Measurements from ENCODE around the gene SH3GL1. TPM values are rescaled to one million over a fixed set of nuclear protein-coding genes. Genes with fewer than 3 reads are reported as not detected.
A peak's percentile ranks its signal among the peaks of the same experiment; 100 is the strongest.

The SH3GL1 gene
- total RNA-seq, 2 donors from 2014 or later, result 35.4 to 54.7 TPM

DNA sequence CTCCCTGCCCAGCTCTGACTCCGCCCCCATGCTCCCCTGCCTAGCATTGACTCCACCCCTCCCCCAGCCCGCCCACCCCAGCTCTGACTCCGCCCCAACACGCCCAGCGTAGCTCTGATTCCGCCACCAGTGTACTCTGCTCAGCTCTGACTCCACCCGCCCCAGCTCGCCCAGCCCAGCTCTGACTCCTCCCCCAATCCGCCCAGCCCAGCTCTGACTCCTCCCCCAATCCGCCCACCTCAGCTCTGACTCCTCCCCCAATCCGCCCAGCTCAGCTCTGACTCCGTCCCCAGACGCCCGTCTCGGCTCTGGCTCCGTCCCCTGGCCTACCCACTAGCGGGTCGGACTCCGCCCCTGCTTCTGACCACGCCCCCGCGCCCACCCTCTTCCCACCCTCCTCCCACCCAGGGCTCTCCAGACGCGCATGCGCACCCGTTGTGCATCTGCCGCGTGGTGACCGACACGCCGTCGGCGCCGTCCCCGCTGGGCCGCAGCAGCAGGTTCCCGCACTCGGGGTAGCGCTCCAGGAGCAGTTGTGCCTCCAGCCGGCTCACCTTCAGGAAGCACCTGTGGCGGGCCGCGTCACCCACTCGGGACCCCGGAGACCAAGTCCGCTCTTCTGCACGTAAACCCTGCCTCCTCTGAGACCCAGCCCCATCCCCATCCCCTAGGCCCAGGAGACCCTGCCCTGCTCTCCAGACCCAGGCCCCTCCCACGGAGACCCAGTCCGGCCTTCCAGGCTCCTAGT is 71.9 kb downstream of the SH3GL1 start:
- peak; percentile 36 for DNase-seq (ENCODE audit: low spot score)
- intact Hi-C loops (cut with DNase I), result no loop called here
- Histone ChIP-seq H3K36me3 (no peaks in the 10 kb centered on the region), H3K4me1 (replicated peaks) (no peaks in the 10 kb centered on the region), H3K27ac (no peak overlapping the region), H3K27me3 (replicated peaks; ENCODE audit: insufficient read depth) (no peaks in the 10 kb centered on the region), H3K4me3 (peak overlapping the region; percentile 12 to 24), H3K9me3 (no peaks in the 10 kb centered on the region)
- TF ChIP-seq, protein P1, sequence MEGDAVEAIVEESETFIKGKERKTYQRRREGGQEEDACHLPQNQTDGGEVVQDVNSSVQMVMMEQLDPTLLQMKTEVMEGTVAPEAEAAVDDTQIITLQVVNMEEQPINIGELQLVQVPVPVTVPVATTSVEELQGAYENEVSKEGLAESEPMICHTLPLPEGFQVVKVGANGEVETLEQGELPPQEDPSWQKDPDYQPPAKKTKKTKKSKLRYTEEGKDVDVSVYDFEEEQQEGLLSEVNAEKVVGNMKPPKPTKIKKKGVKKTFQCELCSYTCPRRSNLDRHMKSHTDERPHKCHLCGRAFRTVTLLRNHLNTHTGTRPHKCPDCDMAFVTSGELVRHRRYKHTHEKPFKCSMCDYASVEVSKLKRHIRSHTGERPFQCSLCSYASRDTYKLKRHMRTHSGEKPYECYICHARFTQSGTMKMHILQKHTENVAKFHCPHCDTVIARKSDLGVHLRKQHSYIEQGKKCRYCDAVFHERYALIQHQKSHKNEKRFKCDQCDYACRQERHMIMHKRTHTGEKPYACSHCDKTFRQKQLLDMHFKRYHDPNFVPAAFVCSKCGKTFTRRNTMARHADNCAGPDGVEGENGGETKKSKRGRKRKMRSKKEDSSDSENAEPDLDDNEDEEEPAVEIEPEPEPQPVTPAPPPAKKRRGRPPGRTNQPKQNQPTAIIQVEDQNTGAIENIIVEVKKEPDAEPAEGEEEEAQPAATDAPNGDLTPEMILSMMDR (IDR thresholded peaks at IDR 0.05), result no peak
- TF ChIP-seq POLR2A (IDR thresholded peaks at IDR 0.05), result no peak
- TF ChIP-seq POLR2AphosphoS5 (IDR thresholded peaks at IDR 0.05), result no peak
- WGBS, result 11% methylated on average over 49 of the region's 49 CpGs

DNA sequence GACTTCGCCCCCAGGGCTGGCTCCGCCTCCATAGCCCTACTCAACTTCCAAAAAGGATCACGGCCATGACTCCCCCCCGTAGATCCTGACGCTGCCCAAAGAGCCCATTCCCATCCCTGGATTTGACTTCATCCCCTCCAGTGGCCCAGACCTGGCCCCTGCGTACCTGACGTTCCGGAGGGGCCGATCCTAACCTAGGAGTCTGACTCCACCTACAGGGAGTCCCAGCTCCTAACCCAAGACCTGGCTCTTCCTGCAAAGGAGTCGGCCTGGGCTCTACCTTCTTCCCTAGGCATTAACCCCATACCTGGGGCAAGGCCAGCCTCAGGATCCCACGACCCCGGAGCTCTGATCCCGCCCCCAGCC is 72.5 kb downstream of the SH3GL1 start:
- intact Hi-C loops (cut with DNase I), result no loop called here
- Histone ChIP-seq H3K4me1 (replicated peaks) (no peaks in the 10 kb centered on the region), H3K9me3 (no peaks in the 10 kb centered on the region), H3K27ac (peak overlapping the region in 1 of 2 donors; percentile 42), H3K4me3 (peak overlapping the region in 1 of 2 donors; percentile 24), H3K36me3 (no peaks in the 10 kb centered on the region), H3K27me3 (replicated peaks; ENCODE audit: insufficient read depth) (no peaks in the 10 kb centered on the region)
- WGBS, result 28% methylated on average over 13 of the region's 13 CpGs
- no peak for DNase-seq (ENCODE audit: low spot score)
- no peak for TF ChIP-seq POLR2AphosphoS5 (IDR thresholded peaks at IDR 0.05)

DNA sequence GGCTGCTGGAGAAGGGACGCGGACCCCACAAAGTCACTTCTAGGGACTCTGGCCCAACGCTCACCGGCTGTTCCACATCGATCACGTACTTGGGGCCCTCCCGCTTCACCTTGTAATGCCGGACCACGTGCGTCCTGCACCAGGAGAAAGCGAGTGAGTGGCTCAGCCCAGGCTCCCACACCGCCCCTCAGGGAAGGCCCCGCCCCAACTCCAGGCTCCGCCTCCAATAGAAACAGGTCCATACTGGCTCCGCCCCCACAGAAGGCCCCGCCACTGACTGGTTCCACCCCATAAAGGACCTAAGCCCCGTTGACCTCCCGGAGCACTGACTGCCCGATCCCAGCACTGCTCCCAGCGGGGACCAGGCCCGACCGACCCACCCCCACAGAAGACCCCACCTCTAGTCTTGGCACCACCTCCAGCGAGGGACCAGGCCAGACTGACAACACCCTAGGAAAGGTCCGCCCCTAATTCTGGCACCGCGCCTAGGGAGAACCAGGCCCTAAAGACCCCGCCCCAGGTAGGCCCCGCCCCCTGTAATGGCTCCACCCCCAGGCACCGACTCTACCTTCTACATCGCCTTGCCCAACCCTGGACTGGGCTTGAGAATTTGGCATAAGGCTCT is 73.0 kb downstream of the SH3GL1 start:
- no peaks in the 10 kb centered on the region for H3K27me3 ChIP-seq (replicated peaks; ENCODE audit: insufficient read depth)
- WGBS, result 33% methylated on average over 30 of the region's 30 CpGs
- H3K27ac ChIP-seq, result no peak overlapping the region
- no peaks in the 10 kb centered on the region for H3K36me3 ChIP-seq
- peak overlapping the region in 1 of 2 donors; percentile 24 for H3K4me3 ChIP-seq
- intact Hi-C loops (cut with DNase I), result no loop called here
- no peaks in the 10 kb centered on the region for H3K4me1 ChIP-seq (replicated peaks)
- DNase-seq (ENCODE audit: low spot score), result no peak
- TF ChIP-seq POLR2A (IDR thresholded peaks at IDR 0.05), result no peak
- no peak for TF ChIP-seq POLR2AphosphoS5 (IDR thresholded peaks at IDR 0.05)
- TF ChIP-seq, protein P1 (IDR thresholded peaks at IDR 0.05), result no peak
- no peaks in the 10 kb centered on the region for H3K9me3 ChIP-seq

DNA sequence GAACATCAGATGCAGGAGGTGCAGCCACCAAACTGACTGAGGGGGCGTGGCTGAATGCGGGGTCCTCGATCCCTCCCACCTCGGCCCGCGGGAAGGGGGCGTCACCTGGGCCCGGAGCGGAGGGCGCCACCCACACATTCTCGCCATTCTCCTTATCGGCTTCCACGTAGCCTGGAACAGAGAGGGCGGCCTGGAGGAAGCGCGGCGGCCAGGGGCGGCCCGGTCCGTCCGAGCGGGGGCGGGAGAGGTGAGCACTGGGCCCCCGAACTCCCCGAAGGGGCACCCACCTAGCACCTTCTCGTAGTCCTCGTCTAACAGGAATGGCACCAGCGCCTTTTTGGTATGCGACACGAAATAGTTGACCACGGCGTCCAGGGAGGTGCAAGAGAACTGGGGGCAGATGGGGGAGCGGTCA is 73.5 kb downstream of the SH3GL1 start:
- WGBS, result 58% methylated on average over 32 of the region's 33 CpGs
- no peaks in the 10 kb centered on the region for H3K4me1 ChIP-seq (replicated peaks)
- H3K4me3 ChIP-seq, result no peak overlapping the region
- H3K27ac ChIP-seq, result no peak overlapping the region
- no peak for DNase-seq (ENCODE audit: low spot score)
- intact Hi-C loops (cut with DNase I), result no loop called here
- TF ChIP-seq, protein P1 (IDR thresholded peaks at IDR 0.05), result no peak
- TF ChIP-seq POLR2A (IDR thresholded peaks at IDR 0.05) (no peak), POLR2AphosphoS5 (IDR thresholded peaks at IDR 0.05) (no peak)
- H3K36me3 ChIP-seq, result no peaks in the 10 kb centered on the region
- H3K27me3 ChIP-seq (replicated peaks; ENCODE audit: insufficient read depth), result no peaks in the 10 kb centered on the region
- H3K9me3 ChIP-seq, result no peaks in the 10 kb centered on the region

DNA sequence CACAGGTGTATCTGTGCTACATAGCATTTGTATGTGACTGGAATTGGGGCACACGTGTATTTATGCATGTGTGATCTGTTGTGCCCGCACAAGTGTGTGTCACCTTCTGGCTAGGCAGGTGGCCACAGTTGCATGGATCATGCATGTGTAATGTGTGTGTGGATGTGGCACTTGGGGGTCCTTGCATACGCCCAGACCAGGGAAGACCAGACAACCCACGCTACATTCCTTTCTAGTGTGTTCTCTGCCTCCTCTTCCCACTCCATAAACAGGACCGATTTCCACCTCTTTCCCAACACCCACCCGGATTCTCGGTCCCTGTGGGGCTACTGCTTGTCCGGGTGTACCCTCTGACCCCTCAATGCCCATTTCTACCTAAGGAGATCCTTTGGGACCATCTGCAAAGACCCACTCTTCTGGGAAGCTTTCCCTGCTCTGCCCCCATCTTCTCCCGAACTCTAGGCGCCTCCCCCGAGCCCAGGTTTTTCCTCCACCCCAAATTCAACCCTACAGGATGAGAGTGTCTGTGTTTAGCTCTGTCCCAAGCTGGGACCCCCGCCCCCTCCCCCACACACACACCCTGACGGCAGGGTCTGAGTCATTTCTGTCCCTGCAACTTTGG is 74.0 kb downstream of the SH3GL1 start:
- H3K27ac ChIP-seq, result no peak overlapping the region
- H3K27me3 ChIP-seq (replicated peaks; ENCODE audit: insufficient read depth), result no peaks in the 10 kb centered on the region
- intact Hi-C loops (cut with DNase I), result no loop called here
- WGBS, result 66% methylated on average over 13 of the region's 13 CpGs
- H3K9me3 ChIP-seq, result no peaks in the 10 kb centered on the region
- TF ChIP-seq POLR2A (IDR thresholded peaks at IDR 0.05) (no peak), POLR2AphosphoS5 (IDR thresholded peaks at IDR 0.05) (no peak)
- TF ChIP-seq, protein P1 (IDR thresholded peaks at IDR 0.05), result no peak
- H3K36me3 ChIP-seq, result no peaks in the 10 kb centered on the region
- H3K4me1 ChIP-seq (replicated peaks), result no peaks in the 10 kb centered on the region
- no peak for DNase-seq (ENCODE audit: low spot score)
- no peak overlapping the region for H3K4me3 ChIP-seq

Measured in prostate gland (tissue), 2 donors.